ENCODE results near the gene CDYL2. TPM values are rescaled to one million over a fixed set of nuclear protein-coding genes. Genes with fewer than 3 reads are reported as not detected.

CDYL2 gene
- total and polyA plus RNA-seq, 2 donors (not counting 3 experiments of a cell fraction or from before 2014, with no cell fraction given) = 7.1 to 71.3 TPM

DNA sequence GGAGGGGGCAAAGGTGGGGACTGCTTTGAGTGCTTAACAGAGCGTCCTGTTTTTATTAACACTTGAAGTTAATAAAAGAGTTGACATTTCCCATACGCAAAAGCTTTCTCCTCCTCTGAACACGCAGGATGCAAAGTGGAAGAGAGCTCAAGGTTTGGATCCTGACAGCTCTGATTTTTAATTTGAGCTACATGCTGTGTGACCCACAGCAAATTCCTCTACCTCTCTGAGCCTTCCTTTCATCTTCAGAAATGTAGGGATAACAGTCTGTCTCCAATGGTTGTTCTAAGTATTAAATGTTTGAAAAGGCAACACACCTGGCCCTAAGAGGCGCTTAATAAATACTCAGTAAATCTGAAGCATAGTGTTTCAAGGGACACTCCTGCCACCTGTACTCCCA lies 93.0 kb downstream of the CDYL2 start:
- DNase-seq (ENCODE audit: low read depth, low spot score) = no peak
- POLR2A ChIA-PET = no interaction called here
- dilution Hi-C loops (cut with MboI; ENCODE audit: extremely low pct_ligation_motif_present, low sequenced_read_pairs) = no loop called here

More for the DNA sequence above, 93.0 kb downstream of the CDYL2 start:
- Histone ChIP-seq H3K9me1 (replicated peaks; ENCODE audit: control insufficient read depth, extremely low read depth, insufficient read depth, low read length) (no peaks in the 10 kb centered on the region), H3K79me2 (ENCODE audit: control insufficient read depth, insufficient read depth, low read length) (peaks cover 87% of the 10 kb centered on the region), H3K36me3 (ENCODE audit: control insufficient read depth in 2 of 2, extremely low read depth in 1 of 2, insufficient read depth in 2 of 2, low read length in 2 of 2) (no peaks in the 10 kb centered on the region), H3K27me3 (ENCODE audit: control insufficient read depth in 2 of 2, insufficient read depth in 2 of 2, low read length in 2 of 2) (no peaks in the 10 kb centered on the region), H4K20me1 (replicated peaks; ENCODE audit: control insufficient read depth, extremely low read depth, insufficient read depth, low read length) (peaks cover 2% of the 10 kb centered on the region), H3K9ac (replicated peaks; ENCODE audit: extremely low read depth, insufficient read depth, low read length) (no peak overlapping the region), H3K4me3 (replicated peaks in 1 of 3; ENCODE audit: insufficient read depth in 1 of 3, low read depth in 1 of 3, low read length in 3 of 3) (no peak overlapping the region), H3K9me3 (replicated peaks; ENCODE audit: control insufficient read depth, insufficient read depth, low read length) (no peaks in the 10 kb centered on the region), H2AFZ (ENCODE audit: low read depth, low read length) (no peak overlapping the region), H3K4me1 (ENCODE audit: control insufficient read depth, extremely low read depth, insufficient read depth, low read length) (no peaks in the 10 kb centered on the region), H3K27ac (ENCODE audit: insufficient read depth, low read depth, low read length) (no peak overlapping the region), H3K4me2 (ENCODE audit: insufficient read depth, low read length) (no peak overlapping the region)
- no TSS peak for BruUV-seq (replicated peaks)
- FAIRE-seq = no peak
- intact Hi-C loops (cut with micrococcal nuclease) = no loop called here
- TF ChIP-seq, protein P1, sequence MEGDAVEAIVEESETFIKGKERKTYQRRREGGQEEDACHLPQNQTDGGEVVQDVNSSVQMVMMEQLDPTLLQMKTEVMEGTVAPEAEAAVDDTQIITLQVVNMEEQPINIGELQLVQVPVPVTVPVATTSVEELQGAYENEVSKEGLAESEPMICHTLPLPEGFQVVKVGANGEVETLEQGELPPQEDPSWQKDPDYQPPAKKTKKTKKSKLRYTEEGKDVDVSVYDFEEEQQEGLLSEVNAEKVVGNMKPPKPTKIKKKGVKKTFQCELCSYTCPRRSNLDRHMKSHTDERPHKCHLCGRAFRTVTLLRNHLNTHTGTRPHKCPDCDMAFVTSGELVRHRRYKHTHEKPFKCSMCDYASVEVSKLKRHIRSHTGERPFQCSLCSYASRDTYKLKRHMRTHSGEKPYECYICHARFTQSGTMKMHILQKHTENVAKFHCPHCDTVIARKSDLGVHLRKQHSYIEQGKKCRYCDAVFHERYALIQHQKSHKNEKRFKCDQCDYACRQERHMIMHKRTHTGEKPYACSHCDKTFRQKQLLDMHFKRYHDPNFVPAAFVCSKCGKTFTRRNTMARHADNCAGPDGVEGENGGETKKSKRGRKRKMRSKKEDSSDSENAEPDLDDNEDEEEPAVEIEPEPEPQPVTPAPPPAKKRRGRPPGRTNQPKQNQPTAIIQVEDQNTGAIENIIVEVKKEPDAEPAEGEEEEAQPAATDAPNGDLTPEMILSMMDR (IDR thresholded peaks at IDR 0.05; ENCODE audit: extremely low read depth in 1 of 2, insufficient read depth in 1 of 2, low read depth in 1 of 2, low read length in 2 of 2) = no peak
- TF ChIP-seq GATA2 (IDR thresholded peaks at IDR 0.05; ENCODE audit: insufficient read depth, insufficient read length, low read depth, low read length) (no peak), FOS (IDR thresholded peaks at IDR 0.05; ENCODE audit: borderline replicate concordance, insufficient read depth, low read length) (no peak), MYC (IDR thresholded peaks at IDR 0.05; ENCODE audit: low read depth, low read length) (no peak), POLR2A (IDR thresholded peaks at IDR 0.05; ENCODE audit: low read depth, low read length) (no peak), JUN (IDR thresholded peaks at IDR 0.05; ENCODE audit: borderline replicate concordance, insufficient read depth, insufficient read length, low read depth) (no peak), POLR2AphosphoS5 (IDR thresholded peaks at IDR 0.05; ENCODE audit: insufficient read depth, low read depth, low read length) (no peak), EZH2 (IDR thresholded peaks at IDR 0.05; ENCODE audit: borderline replicate concordance, low read depth, low read length, severe bottlenecking) (no peak)
- TF ChIP-seq, protein P2, sequence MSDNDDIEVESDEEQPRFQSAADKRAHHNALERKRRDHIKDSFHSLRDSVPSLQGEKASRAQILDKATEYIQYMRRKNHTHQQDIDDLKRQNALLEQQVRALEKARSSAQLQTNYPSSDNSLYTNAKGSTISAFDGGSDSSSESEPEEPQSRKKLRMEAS (IDR thresholded peaks at IDR 0.05; ENCODE audit: insufficient read depth, insufficient read length) = no peak
- CTCF ChIA-PET = no interaction called here
